ENCODE measurements around the gene MIPOL1. TPM values are rescaled to one million over a fixed set of nuclear protein-coding genes. Genes with fewer than 3 reads are reported as not detected.
A peak's percentile ranks its signal among the peaks of the same experiment; 100 is the strongest.
"Not testable (repeated sequence)": the region's sequence is repeated elsewhere in the genome, so short reads cannot be mapped to it uniquely, and the experiment has no call there.

The MIPOL1 gene
- total RNA-seq, 1 donor from 2014 or later = 11.1 TPM

- Histone ChIP-seq H3K4me3 (ENCODE audit: low read depth, low read length) (peak within 1 kb of the TSS; percentile 81), H3K36me3 (ENCODE audit: control insufficient read depth, insufficient read depth, low read length) (no peaks in the 10 kb centered on the region), H3K27me3 (ENCODE audit: control insufficient read depth, insufficient read depth, low read length) (no peaks in the 10 kb centered on the region)
- no peak for FAIRE-seq
- peak; percentile 10 for TF ChIP-seq CTCF (IDR thresholded peaks at IDR 0.05; ENCODE audit: insufficient read depth, low read length, severe bottlenecking)
- peak; percentile 76 for DNase-seq (ENCODE audit: low read depth)
These were observed 25.5 kb upstream of the MIPOL1 start, which contains the start of gene SLC25A21 for GRCh38 chr14:37172024-37172869. Gene SLC25A21, minus strand, starts transcription at chr14:37172606.

- DNase-seq (ENCODE audit: low read depth) = no peak
- TF ChIP-seq CTCF (IDR thresholded peaks at IDR 0.05; ENCODE audit: insufficient read depth, low read length, severe bottlenecking) = no peak
- Histone ChIP-seq H3K36me3 (ENCODE audit: control insufficient read depth, insufficient read depth, low read length) (no peaks in the 10 kb centered on the region), H3K27me3 (ENCODE audit: control insufficient read depth, insufficient read depth, low read length) (no peaks in the 10 kb centered on the region), H3K4me3 (ENCODE audit: low read depth, low read length) (peak overlapping the region; percentile 81)
- no peak for FAIRE-seq
These were observed 24.7 kb upstream of the MIPOL1 start for GRCh38 chr14:37172936-37173614.

GRCh38 chr14:37179896-37180502 lies 17.7 kb upstream of the MIPOL1 start:
- no peak for TF ChIP-seq CTCF (IDR thresholded peaks at IDR 0.05; ENCODE audit: insufficient read depth, low read length, severe bottlenecking)
- no peak for FAIRE-seq
- peak; percentile 87 for DNase-seq (ENCODE audit: low read depth)
- H3K27me3 ChIP-seq (ENCODE audit: control insufficient read depth, insufficient read depth, low read length) = no peaks in the 10 kb centered on the region
- H3K4me3 ChIP-seq (ENCODE audit: low read depth, low read length) = no peak overlapping the region
- no peaks in the 10 kb centered on the region for H3K36me3 ChIP-seq (ENCODE audit: control insufficient read depth, insufficient read depth, low read length)

- H3K4me3 ChIP-seq (ENCODE audit: low read depth, low read length) = not testable (repeated sequence)
These were observed 16.9 kb upstream of the MIPOL1 start for GRCh38 chr14:37180886-37181285.

GRCh38 chr14:37181441-37181840 lies 16.3 kb upstream of the MIPOL1 start:
- no peak overlapping the region for H3K4me3 ChIP-seq (ENCODE audit: low read depth, low read length)
- no peak for TF ChIP-seq CTCF (IDR thresholded peaks at IDR 0.05; ENCODE audit: insufficient read depth, low read length, severe bottlenecking)
- FAIRE-seq (no peak), DNase-seq (ENCODE audit: low read depth) (no peak)
- no peaks in the 10 kb centered on the region for H3K36me3 ChIP-seq (ENCODE audit: control insufficient read depth, insufficient read depth, low read length)
- no peaks in the 10 kb centered on the region for H3K27me3 ChIP-seq (ENCODE audit: control insufficient read depth, insufficient read depth, low read length)

More at GRCh38 chr14:37180886-37181285, 16.9 kb upstream of the MIPOL1 start:
- not testable (repeated sequence) for DNase-seq (ENCODE audit: low read depth); H3K36me3 ChIP-seq (ENCODE audit: control insufficient read depth, insufficient read depth, low read length); FAIRE-seq; H3K27me3 ChIP-seq (ENCODE audit: control insufficient read depth, insufficient read depth, low read length)

GRCh38 chr14:37184520-37184919 lies 13.2 kb upstream of the MIPOL1 start:
- not testable (repeated sequence) for DNase-seq (ENCODE audit: low read depth); H3K36me3 ChIP-seq (ENCODE audit: control insufficient read depth, insufficient read depth, low read length); FAIRE-seq; H3K4me3 ChIP-seq (ENCODE audit: low read depth, low read length); H3K27me3 ChIP-seq (ENCODE audit: control insufficient read depth, insufficient read depth, low read length)
